CD4-positive, alpha-beta T cell treated with Interleukin-15 for 4 hours (primary cell): ENCODE measurements around the gene ROBO1.

Experiments
- DNase-seq: peaks from one replicate; pipeline ENCODE4 v3.0.0-alpha.2; 2020; ENCODE audit warnings: low spot score

Gene ROBO1

GRCh38 chr3:79057756-79058155 is 710.0 kb downstream of the ROBO1 start:
- no peak for DNase-seq

- no peak for DNase-seq
Measured at GRCh38 chr3:79056498-79056897, 711.3 kb downstream of the ROBO1 start.

- no peak for DNase-seq
Measured at GRCh38 chr3:79052054-79052681, 715.6 kb downstream of the ROBO1 start.

GRCh38 chr3:79047581-79047980 is 720.2 kb downstream of the ROBO1 start:
- DNase-seq = no peak

- no peak for DNase-seq
Measured at GRCh38 chr3:79041621-79042020, 726.2 kb downstream of the ROBO1 start.

- no peak for DNase-seq
Measured at GRCh38 chr3:79040701-79041100, 727.1 kb downstream of the ROBO1 start.

- no peak for DNase-seq
Measured at GRCh38 chr3:79040091-79040490, 727.7 kb downstream of the ROBO1 start.

GRCh38 chr3:79039192-79039591 is 728.6 kb downstream of the ROBO1 start:
- no peak for DNase-seq

- no peak for DNase-seq
Measured at GRCh38 chr3:79038636-79039035, 729.2 kb downstream of the ROBO1 start.

GRCh38 chr3:79038057-79038456 is 729.7 kb downstream of the ROBO1 start:
- DNase-seq = no peak

GRCh38 chr3:79032686-79033318 is 735.0 kb downstream of the ROBO1 start:
- no peak for DNase-seq

- no peak for DNase-seq
Measured at GRCh38 chr3:79030157-79030556, 737.6 kb downstream of the ROBO1 start.

- DNase-seq = no peak
Measured at GRCh38 chr3:79028916-79029315, 738.9 kb downstream of the ROBO1 start.

- DNase-seq = no peak
Measured at GRCh38 chr3:79027593-79027992, 740.2 kb downstream of the ROBO1 start.

- DNase-seq = no peak
Measured at GRCh38 chr3:79019924-79020173, 747.9 kb downstream of the ROBO1 start.

- no peak for DNase-seq
Measured at GRCh38 chr3:79019137-79019923, 748.5 kb downstream of the ROBO1 start.

- no peak for DNase-seq
Measured at GRCh38 chr3:79018671-79019136, 749.1 kb downstream of the ROBO1 start.

GRCh38 chr3:79018265-79018664 is 749.5 kb downstream of the ROBO1 start:
- DNase-seq = no peak

GRCh38 chr3:79016587-79017376 is 751.0 kb downstream of the ROBO1 start:
- no peak for DNase-seq

GRCh38 chr3:79015854-79016253 is 751.9 kb downstream of the ROBO1 start:
- no peak for DNase-seq

GRCh38 chr3:79012946-79013362 is 754.8 kb downstream of the ROBO1 start:
- DNase-seq = no peak

GRCh38 chr3:79012530-79012913 is 755.3 kb downstream of the ROBO1 start:
- DNase-seq = no peak
